ENCODE data around the gene TMEM132C.

Gene TMEM132C

DNA sequence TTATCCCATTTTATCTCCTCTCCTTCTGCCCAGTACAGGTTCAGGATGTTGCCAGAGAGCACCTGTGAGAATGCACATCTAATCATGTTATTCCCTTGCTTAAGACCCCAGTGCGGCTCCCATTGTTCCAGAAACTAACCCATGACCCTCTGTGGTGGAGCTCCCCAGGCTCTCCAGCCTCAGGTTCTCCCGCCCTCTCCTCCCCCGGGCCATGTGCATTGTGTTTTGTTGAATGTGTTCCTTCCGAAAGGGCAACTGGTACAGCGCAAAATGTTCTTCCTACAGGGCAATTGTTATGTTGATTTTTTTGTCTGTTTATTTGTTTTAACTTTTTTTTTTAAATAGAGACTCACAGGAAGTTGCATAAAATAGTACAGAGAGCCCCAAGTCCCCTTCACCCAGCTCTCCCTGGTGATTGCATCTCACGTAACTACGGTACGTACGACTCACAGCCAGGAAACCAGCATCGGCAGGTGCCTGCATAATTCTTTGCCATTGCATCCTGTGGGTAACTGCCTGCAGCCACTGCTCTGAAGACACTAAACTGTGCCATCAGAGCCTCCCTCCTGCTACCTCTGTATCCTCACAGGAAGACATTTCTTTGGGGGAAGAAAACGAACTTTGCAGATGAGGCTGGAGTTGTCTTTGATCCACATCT is 31.2 kb downstream of the TMEM132C start:
- Histone ChIP-seq H3K4me3 (ENCODE audit: low read length) (no peak overlapping the region), H3K9me2 (replicated peaks; ENCODE audit: control insufficient read depth, low read length) (no peaks in the 10 kb centered on the region), H3K4me2 (ENCODE audit: low read length) (no peak overlapping the region), H3K27me3 (ENCODE audit: control insufficient read depth, low read length) (no peaks in the 10 kb centered on the region), H3K27ac (ENCODE audit: low read depth, low read length) (no peak overlapping the region), H3F3A (ENCODE audit: control insufficient read depth, insufficient read depth) (no peaks in the 10 kb centered on the region), H3K4me1 (ENCODE audit: control insufficient read depth, low read length) (no peaks in the 10 kb centered on the region), H3K79me2 (ENCODE audit: control insufficient read depth, low read length) (no peaks in the 10 kb centered on the region), H4K20me1 (ENCODE audit: control insufficient read depth, insufficient read depth, low read depth, low read length) (no peaks in the 10 kb centered on the region), H3K9me3 (ENCODE audit: control insufficient read depth, insufficient read depth, low read length) (no peaks in the 10 kb centered on the region), H3K36me3 (ENCODE audit: control insufficient read depth, low read length) (no peaks in the 10 kb centered on the region)
- TF ChIP-seq EZH2phosphoT487 (IDR thresholded peaks at IDR 0.05; ENCODE audit: borderline replicate concordance, low read length): no peak
- TF ChIP-seq, protein P1, sequence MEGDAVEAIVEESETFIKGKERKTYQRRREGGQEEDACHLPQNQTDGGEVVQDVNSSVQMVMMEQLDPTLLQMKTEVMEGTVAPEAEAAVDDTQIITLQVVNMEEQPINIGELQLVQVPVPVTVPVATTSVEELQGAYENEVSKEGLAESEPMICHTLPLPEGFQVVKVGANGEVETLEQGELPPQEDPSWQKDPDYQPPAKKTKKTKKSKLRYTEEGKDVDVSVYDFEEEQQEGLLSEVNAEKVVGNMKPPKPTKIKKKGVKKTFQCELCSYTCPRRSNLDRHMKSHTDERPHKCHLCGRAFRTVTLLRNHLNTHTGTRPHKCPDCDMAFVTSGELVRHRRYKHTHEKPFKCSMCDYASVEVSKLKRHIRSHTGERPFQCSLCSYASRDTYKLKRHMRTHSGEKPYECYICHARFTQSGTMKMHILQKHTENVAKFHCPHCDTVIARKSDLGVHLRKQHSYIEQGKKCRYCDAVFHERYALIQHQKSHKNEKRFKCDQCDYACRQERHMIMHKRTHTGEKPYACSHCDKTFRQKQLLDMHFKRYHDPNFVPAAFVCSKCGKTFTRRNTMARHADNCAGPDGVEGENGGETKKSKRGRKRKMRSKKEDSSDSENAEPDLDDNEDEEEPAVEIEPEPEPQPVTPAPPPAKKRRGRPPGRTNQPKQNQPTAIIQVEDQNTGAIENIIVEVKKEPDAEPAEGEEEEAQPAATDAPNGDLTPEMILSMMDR (IDR thresholded peaks at IDR 0.05; ENCODE audit: low read depth, low read length, poor library complexity, severe bottlenecking): no peak

DNA sequence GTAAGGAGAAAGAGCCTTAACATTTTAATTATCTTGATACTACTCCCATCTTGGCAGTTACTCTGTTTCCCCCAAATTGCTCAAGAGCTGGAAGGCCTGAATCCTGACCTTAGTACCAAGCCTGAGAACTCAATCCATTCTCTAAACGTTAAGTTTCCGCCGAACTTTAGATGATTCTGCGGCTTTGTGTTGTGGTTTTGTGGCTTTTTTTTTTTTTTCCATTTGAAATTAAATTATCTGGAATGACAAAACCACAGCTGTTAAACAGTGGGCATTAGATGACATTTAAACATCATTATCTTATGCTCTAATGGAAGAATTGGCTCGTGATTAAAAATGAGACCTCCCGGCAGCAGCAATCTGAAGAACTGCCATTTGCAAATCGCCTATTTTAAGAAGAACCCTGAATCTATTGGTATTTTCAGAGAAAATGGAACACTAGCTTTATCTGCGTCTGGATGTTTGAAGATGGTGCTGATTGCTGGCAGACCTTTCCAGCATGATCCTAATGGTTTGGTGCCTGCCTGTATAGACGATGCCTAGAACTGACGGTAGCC is 38.4 kb downstream of the TMEM132C start:
- no peak overlapping the region for H3K4me3 ChIP-seq (ENCODE audit: low read length)
- H3K36me3 ChIP-seq (ENCODE audit: control insufficient read depth, low read length): no peaks in the 10 kb centered on the region
- H3K27ac ChIP-seq (ENCODE audit: low read depth, low read length): no peak overlapping the region
- no peaks in the 10 kb centered on the region for H3K79me2 ChIP-seq (ENCODE audit: control insufficient read depth, low read length)
- H3K4me2 ChIP-seq (ENCODE audit: low read length): no peak overlapping the region
- H4K20me1 ChIP-seq (ENCODE audit: control insufficient read depth, insufficient read depth, low read depth, low read length): no peaks in the 10 kb centered on the region
- no peaks in the 10 kb centered on the region for H3K27me3 ChIP-seq (ENCODE audit: control insufficient read depth, low read length)
- no peaks in the 10 kb centered on the region for H3F3A ChIP-seq (ENCODE audit: control insufficient read depth, insufficient read depth)
- no peaks in the 10 kb centered on the region for H3K4me1 ChIP-seq (ENCODE audit: control insufficient read depth, low read length)
- no peaks in the 10 kb centered on the region for H3K9me2 ChIP-seq (replicated peaks; ENCODE audit: control insufficient read depth, low read length)
- no peak for TF ChIP-seq EZH2phosphoT487 (IDR thresholded peaks at IDR 0.05; ENCODE audit: borderline replicate concordance, low read length)
- TF ChIP-seq, protein P1 (IDR thresholded peaks at IDR 0.05; ENCODE audit: low read depth, low read length, poor library complexity, severe bottlenecking): no peak
- H3K9me3 ChIP-seq (ENCODE audit: control insufficient read depth, insufficient read depth, low read length): no peaks in the 10 kb centered on the region

DNA sequence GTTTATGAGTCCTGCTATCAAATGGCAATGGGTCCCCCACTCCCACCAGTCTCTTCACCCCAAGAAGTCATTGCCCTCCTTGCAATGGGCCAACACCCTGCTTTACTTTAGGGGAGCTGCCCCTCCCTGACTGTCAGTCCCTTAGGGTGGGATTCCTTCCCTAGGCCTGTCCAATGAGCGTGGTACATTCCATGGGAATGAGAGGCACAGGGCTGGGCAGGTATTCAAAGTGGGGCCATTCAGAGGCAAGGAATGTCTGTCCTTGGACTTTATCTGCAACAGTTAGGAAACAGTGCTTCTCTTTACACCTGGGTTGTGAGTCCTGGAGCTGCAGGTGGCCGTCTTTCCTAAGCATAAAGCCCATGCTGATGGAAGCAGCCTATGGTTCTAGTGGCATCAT is 40.8 kb downstream of the TMEM132C start:
- no peaks in the 10 kb centered on the region for H3K27me3 ChIP-seq (ENCODE audit: control insufficient read depth, low read length)
- no peaks in the 10 kb centered on the region for H3K36me3 ChIP-seq (ENCODE audit: control insufficient read depth, low read length)
- H3K4me1 ChIP-seq (ENCODE audit: control insufficient read depth, low read length): no peaks in the 10 kb centered on the region
- H3K27ac ChIP-seq (ENCODE audit: low read depth, low read length): no peak overlapping the region
- no peaks in the 10 kb centered on the region for H4K20me1 ChIP-seq (ENCODE audit: control insufficient read depth, insufficient read depth, low read depth, low read length)
- no peak overlapping the region for H3K4me3 ChIP-seq (ENCODE audit: low read length)
- TF ChIP-seq EZH2phosphoT487 (IDR thresholded peaks at IDR 0.05; ENCODE audit: borderline replicate concordance, low read length): no peak
- TF ChIP-seq, protein P1 (IDR thresholded peaks at IDR 0.05; ENCODE audit: low read depth, low read length, poor library complexity, severe bottlenecking): no peak
- H3K9me3 ChIP-seq (ENCODE audit: control insufficient read depth, insufficient read depth, low read length): peaks cover 4% of the 10 kb centered on the region; the same call in 1 of the 2 replicates
- no peak overlapping the region for H3K4me2 ChIP-seq (ENCODE audit: low read length)
- no peaks in the 10 kb centered on the region for H3F3A ChIP-seq (ENCODE audit: control insufficient read depth, insufficient read depth)
- H3K9me2 ChIP-seq (replicated peaks; ENCODE audit: control insufficient read depth, low read length): no peaks in the 10 kb centered on the region
- no peaks in the 10 kb centered on the region for H3K79me2 ChIP-seq (ENCODE audit: control insufficient read depth, low read length)

All from DOHH2 (cell line).